Measurements from ENCODE around the gene NKD1. TPM values are rescaled to one million over a fixed set of nuclear protein-coding genes. Genes with fewer than 3 reads are reported as not detected.

Gene NKD1
- total and polyA plus RNA-seq, 2 of the 8 experiments (the other 6 are each of a cell fraction or from before 2014, with no cell fraction given): 0.70 to 4.5 TPM

DNA sequence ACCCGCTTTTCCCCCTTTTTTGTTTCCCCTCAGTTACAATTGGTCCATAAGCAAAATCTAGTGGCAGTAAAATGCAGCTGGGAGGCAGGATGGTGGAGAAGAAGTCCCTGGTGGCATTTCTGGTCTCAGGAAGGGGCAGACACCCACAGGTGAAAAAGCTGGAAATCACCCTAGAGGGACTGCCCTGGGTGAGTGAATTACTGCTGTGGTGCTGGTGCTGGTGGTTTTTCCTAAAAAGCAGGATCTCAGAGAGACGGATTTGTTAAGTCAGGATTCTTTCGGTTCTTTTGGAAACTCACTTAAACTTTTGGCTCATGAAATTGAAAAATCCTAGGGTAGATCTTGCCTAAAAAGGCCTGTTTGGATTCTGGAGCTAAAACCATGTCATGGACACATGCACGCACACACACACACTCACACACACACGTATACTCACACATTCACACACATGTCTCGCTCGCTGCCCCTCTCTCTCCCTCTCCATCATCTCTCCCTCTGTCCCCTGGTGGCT is 65.8 kb downstream of the NKD1 start:
- Histone ChIP-seq H4K20me1 (replicated peaks in 1 of 2; ENCODE audit: control insufficient read depth in 1 of 2, insufficient read depth in 2 of 2, low read length in 2 of 2) (no peaks in the 10 kb centered on the region), H2BK5ac (ENCODE audit: low read depth, low read length) (no peak overlapping the region), H3K23ac (ENCODE audit: insufficient read length) (no peak overlapping the region), H3K9ac (replicated peaks in 1 of 4; ENCODE audit: extremely low read depth in 1 of 4, low read depth in 3 of 4, low read length in 3 of 4) (no peak overlapping the region), H3K27me3 (replicated peaks in 1 of 4; ENCODE audit: control insufficient read depth in 3 of 4, extremely low read depth in 1 of 4, insufficient read depth in 3 of 4, low read length in 3 of 4) (no peaks in the 10 kb centered on the region), H2AK5ac (ENCODE audit: low read depth, low read length) (no peak overlapping the region), H3K23me2 (ENCODE audit: low read depth, low read length) (no peaks in the 10 kb centered on the region), H3K4me3 (ENCODE audit: extremely low read depth in 1 of 4, insufficient read depth in 2 of 4, low read depth in 3 of 4, low read length in 4 of 4) (no peak overlapping the region), H3K9me3 (ENCODE audit: insufficient read depth in 2 of 2, low read depth in 1 of 2, low read length in 1 of 2) (no peaks in the 10 kb centered on the region), H3K4ac (replicated peaks; ENCODE audit: insufficient read length, low read depth, low read length) (no peak overlapping the region), H3K79me2 (ENCODE audit: control insufficient read depth in 1 of 2, insufficient read depth in 2 of 2, low read length in 2 of 2) (no peaks in the 10 kb centered on the region), H2BK12ac (ENCODE audit: low read depth, low read length) (no peak overlapping the region), H3K4me2 (ENCODE audit: insufficient read depth in 1 of 2, low read depth in 2 of 2, low read length in 2 of 2) (no peak overlapping the region), H3K4me1 (replicated peaks in 1 of 4; ENCODE audit: control insufficient read depth in 3 of 4, insufficient read depth in 4 of 4, low read length in 3 of 4) (peaks cover 4 to 20% (median 8%) of the 10 kb centered on the region in 4 experiments; a peak in 6 of 7 replicates), H2BK15ac (ENCODE audit: low read length) (no peak overlapping the region), H3K18ac (ENCODE audit: extremely low read depth, low read length) (no peak overlapping the region), H3K14ac (ENCODE audit: insufficient read length) (no peak overlapping the region), H3K36me3 (ENCODE audit: control insufficient read depth in 2 of 4, insufficient read depth in 4 of 4, low read length in 3 of 4) (no peaks in the 10 kb centered on the region), H3K27ac (ENCODE audit: low read depth, low read length) (no peak overlapping the region), H4K5ac (ENCODE audit: insufficient read length, low read depth, low read length) (no peak overlapping the region), H2BK120ac (replicated peaks; ENCODE audit: low read depth, low read length) (no peak overlapping the region), H2BK20ac (ENCODE audit: low read length) (no peak overlapping the region), H4K8ac (ENCODE audit: extremely low read depth, insufficient read depth, low read length) (no peak overlapping the region; the same call in 1 of the 2 replicates), H2AFZ (ENCODE audit: low read length) (no peak overlapping the region), H3K79me1 (ENCODE audit: low read depth, low read length) (no peaks in the 10 kb centered on the region), H3K56ac (replicated peaks; ENCODE audit: insufficient read length, low read depth, low read length) (no peak overlapping the region), H4K91ac (replicated peaks; ENCODE audit: insufficient read length, low read length) (no peak overlapping the region)
- DNase-seq (ENCODE audit: low read depth in 1 of 2, low spot score in 2 of 2) (no peak), FAIRE-seq (no peak)
- POLR2A ChIA-PET (ENCODE audit: partially characterized antibody): no interaction called here
- CTCF ChIA-PET (ENCODE audit: partially characterized antibody): interaction anchor here (0.8 to 11.1 kb wide), 9 partner anchors 11 to 58 kb away, joined by 3 to 100 read pairs (median 5); no protein-coding TSS in a partner anchor
- 89% methylated on average over 6 of the region's 7 CpGs; no CpG with 5 or more reads in 1 of the 2 experiments for WGBS, 2 experiments (ENCODE audit: extremely low coverage in 1 of 2, insufficient coverage in 1 of 2, insufficient read length in 1 of 2, insufficient replicate concordance in 2 of 2, low coverage in 1 of 2, low lambda C conversion rate in 2 of 2, missing lambda C conversion rate in 1 of 2)
- TF ChIP-seq POU5F1 (IDR thresholded peaks at IDR 0.05; ENCODE audit: low read depth, low read length) (no peak), POLR2A (IDR thresholded peaks at IDR 0.05; ENCODE audit: control extremely low read depth in 1 of 2, low read depth in 2 of 2, low read length in 2 of 2) (no peak), BCL11A (IDR thresholded peaks at IDR 0.05; ENCODE audit: low read depth in 2 of 2, low read length in 2 of 2) (no peak), NANOG (IDR thresholded peaks at IDR 0.05; ENCODE audit: insufficient read depth, low read depth, low read length, poor library complexity, severe bottlenecking) (no peak), ZNF274 (IDR thresholded peaks at IDR 0.05; ENCODE audit: borderline replicate concordance, extremely low read depth, low read length) (no peak), BACH1 (IDR thresholded peaks at IDR 0.05; ENCODE audit: low read length) (no peak), KDM4A (IDR thresholded peaks at IDR 0.05; ENCODE audit: low read depth, low read length, severe bottlenecking) (no peak), POLR2AphosphoS5 (IDR thresholded peaks at IDR 0.05; ENCODE audit: low read depth, low read length) (no peak), PHF8 (conservative IDR thresholded peaks at IDR 0.05; ENCODE audit: low read depth, low read length) (no peak), SP1 (IDR thresholded peaks at IDR 0.05; ENCODE audit: low read depth, low read length) (no peak), SIN3A (conservative IDR thresholded peaks at IDR 0.05 in 1 of 2, IDR thresholded peaks at IDR 0.05 in 1 of 2; ENCODE audit: low read depth in 1 of 2, low read length in 2 of 2) (no peak), TAF7 (optimal IDR thresholded peaks at IDR 0.05; ENCODE audit: borderline replicate concordance, low read depth, low read length) (no peak), SP4 (IDR thresholded peaks at IDR 0.05; ENCODE audit: low read length) (no peak)
- TF ChIP-seq, protein P1, sequence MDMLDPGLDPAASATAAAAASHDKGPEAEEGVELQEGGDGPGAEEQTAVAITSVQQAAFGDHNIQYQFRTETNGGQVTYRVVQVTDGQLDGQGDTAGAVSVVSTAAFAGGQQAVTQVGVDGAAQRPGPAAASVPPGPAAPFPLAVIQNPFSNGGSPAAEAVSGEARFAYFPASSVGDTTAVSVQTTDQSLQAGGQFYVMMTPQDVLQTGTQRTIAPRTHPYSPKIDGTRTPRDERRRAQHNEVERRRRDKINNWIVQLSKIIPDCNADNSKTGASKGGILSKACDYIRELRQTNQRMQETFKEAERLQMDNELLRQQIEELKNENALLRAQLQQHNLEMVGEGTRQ (IDR thresholded peaks at IDR 0.05; ENCODE audit: low read length): no peak

Data from H1 (cell line).